H1 (cell line): ENCODE data around the gene ASB8. TPM values are rescaled to one million over a fixed set of nuclear protein-coding genes. Genes with fewer than 3 reads are reported as not detected.

Source experiments
- EGR1 ChIP-seq: IDR thresholded peaks from 2 replicates; pipeline ENCODE4 v1.6.1; 2011; ENCODE audit warnings: low read depth, low read length, borderline replicate concordance
- KDM5A ChIP-seq: fragments of 200-600 bp; IDR thresholded peaks from 2 replicates; pipeline ENCODE4 v1.7.1; 2012; ENCODE audit warnings: mild to moderate bottlenecking, low read length, inconsistent platforms, mixed read lengths
- NRF1 ChIP-seq: IDR thresholded peaks from 2 replicates; pipeline ENCODE4 v1.6.1; 2011; ENCODE audit warnings: mild to moderate bottlenecking, low read depth, low read length, improper control_type of control experiment
- SAP30 ChIP-seq: fragments of 300-600 bp; sonication (generic); IDR thresholded peaks from 2 replicates; pipeline ENCODE4 v1.7.1; 2012; ENCODE audit warnings: low read length, moderate library complexity, mild to moderate bottlenecking, inconsistent platforms; ENCODE audit not compliant: insufficient read depth, insufficient replicate concordance
- TCF12 ChIP-seq: IDR thresholded peaks from 2 replicates; pipeline ENCODE4 v1.6.1; 2011; ENCODE audit warnings: low read depth, mild to moderate bottlenecking, low read length
- polyA plus RNA-seq, 7 experiments: library from polyadenylated mRNA; depleted of rRNA in 3 of 7; stranded (reverse) in 5 of 7; unstranded in 2 of 7; fragments of >200 nt in 5 of 7; fragments of 200-250 nt in 2 of 7; gene quantifications; 1 replicate in 5 of 7; 2 replicates in 1 of 7; 4 replicates in 1 of 7; pipeline versions ENCODE4 v1.2.1 to v1.2.3, GENCODE V29; 2011 to 2013; ENCODE audit warnings: missing spikeins in 2 of 7, mixed read lengths in 2 of 7
- total RNA-seq: library from RNA; stranded (reverse); fragmentation: NEBNext Ultra II Directional; extraction: Animal tissue kit (Norgen Biotek cat#: 25700); gene quantifications from 2 replicates; pipeline ENCODE4 v1.2.1, GENCODE V29; 2021

The ASB8 gene
- total and polyA plus RNA-seq, 2 of the 8 experiments (the other 6 are each of a cell fraction or from before 2014, with no cell fraction given) = 3.8 to 8.3 TPM

DNA sequence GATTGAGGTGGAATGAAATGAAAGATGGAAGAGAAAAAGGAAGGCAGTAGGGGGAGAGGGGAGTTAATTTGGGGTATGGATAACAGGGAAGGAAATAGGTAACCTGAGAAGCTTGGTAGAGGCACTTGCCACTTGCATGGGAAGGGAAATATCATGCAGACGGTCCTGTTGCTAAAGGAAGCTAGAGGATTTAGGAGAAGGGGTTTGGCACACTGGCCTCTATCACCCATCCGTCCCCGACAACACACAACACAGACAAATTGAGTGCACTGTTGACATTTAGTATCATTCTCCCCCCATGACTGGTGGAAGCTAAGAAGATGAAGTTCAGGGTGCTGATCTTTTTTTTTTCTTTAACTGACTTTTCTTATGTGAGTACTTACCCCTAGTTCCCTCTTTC lies 43.8 kb upstream of the ASB8 start (continued):
- TF ChIP-seq SAP30 (no peak), TCF12 (no peak), NRF1 (no peak), KDM5A (no peak), EGR1 (no peak)
